ENCODE results near the gene LCN10.
"Not testable (repeated sequence)": the region's sequence is repeated elsewhere in the genome, so short reads cannot be mapped to it uniquely, and the experiment has no call there.

Gene LCN10

GRCh38 chr9:136717399-136717798 is 25.3 kb downstream of the LCN10 start:
- no peak for DNase-seq

- DNase-seq = no peak
Observed at GRCh38 chr9:136714893-136715274, 27.9 kb downstream of the LCN10 start.

GRCh38 chr9:136714096-136714892 is 28.4 kb downstream of the LCN10 start:
- no peak for DNase-seq

- DNase-seq = no peak
Observed at GRCh38 chr9:136713550-136713949, 29.2 kb downstream of the LCN10 start.

GRCh38 chr9:136712690-136713544 is 29.8 kb downstream of the LCN10 start:
- DNase-seq = no peak

- no peak for DNase-seq
Observed at GRCh38 chr9:136711751-136712689, 30.7 kb downstream of the LCN10 start, which contains the start of gene DIPK1B. Gene DIPK1B (plus strand): TSS chr9:136712572. CDS start chr9:136712666, 94 bp downstream.

GRCh38 chr9:136711219-136711648 is 31.5 kb downstream of the LCN10 start:
- DNase-seq = peak; percentile 54

- DNase-seq = no peak
Observed at GRCh38 chr9:136710543-136710942, 32.2 kb downstream of the LCN10 start.

GRCh38 chr9:136709454-136710109 is 33.2 kb downstream of the LCN10 start:
- no peak for DNase-seq

- no peak for DNase-seq
Observed at GRCh38 chr9:136707849-136708517, 34.8 kb downstream of the LCN10 start.

- DNase-seq = no peak
Observed at GRCh38 chr9:136707011-136707410, 35.7 kb downstream of the LCN10 start.

- no peak for DNase-seq
Observed at GRCh38 chr9:136705564-136705963, 37.2 kb downstream of the LCN10 start.

GRCh38 chr9:136704741-136705140 is 38.0 kb downstream of the LCN10 start:
- DNase-seq = not testable (repeated sequence)

GRCh38 chr9:136703276-136703860 is 39.4 kb downstream of the LCN10 start:
- DNase-seq = no peak

- no peak for DNase-seq
Observed at GRCh38 chr9:136701668-136702053, 41.1 kb downstream of the LCN10 start.

GRCh38 chr9:136700959-136701667 is 41.6 kb downstream of the LCN10 start:
- no peak for DNase-seq

- DNase-seq = peak; percentile 51
Observed at GRCh38 chr9:136700304-136700703, 42.4 kb downstream of the LCN10 start.

GRCh38 chr9:136698635-136699246 is 44.0 kb downstream of the LCN10 start:
- DNase-seq = no peak

GRCh38 chr9:136697821-136698526 is 44.8 kb downstream of the LCN10 start:
- DNase-seq = no peak
